ENCODE data around the gene NR1H2.

NR1H2 gene

DNA sequence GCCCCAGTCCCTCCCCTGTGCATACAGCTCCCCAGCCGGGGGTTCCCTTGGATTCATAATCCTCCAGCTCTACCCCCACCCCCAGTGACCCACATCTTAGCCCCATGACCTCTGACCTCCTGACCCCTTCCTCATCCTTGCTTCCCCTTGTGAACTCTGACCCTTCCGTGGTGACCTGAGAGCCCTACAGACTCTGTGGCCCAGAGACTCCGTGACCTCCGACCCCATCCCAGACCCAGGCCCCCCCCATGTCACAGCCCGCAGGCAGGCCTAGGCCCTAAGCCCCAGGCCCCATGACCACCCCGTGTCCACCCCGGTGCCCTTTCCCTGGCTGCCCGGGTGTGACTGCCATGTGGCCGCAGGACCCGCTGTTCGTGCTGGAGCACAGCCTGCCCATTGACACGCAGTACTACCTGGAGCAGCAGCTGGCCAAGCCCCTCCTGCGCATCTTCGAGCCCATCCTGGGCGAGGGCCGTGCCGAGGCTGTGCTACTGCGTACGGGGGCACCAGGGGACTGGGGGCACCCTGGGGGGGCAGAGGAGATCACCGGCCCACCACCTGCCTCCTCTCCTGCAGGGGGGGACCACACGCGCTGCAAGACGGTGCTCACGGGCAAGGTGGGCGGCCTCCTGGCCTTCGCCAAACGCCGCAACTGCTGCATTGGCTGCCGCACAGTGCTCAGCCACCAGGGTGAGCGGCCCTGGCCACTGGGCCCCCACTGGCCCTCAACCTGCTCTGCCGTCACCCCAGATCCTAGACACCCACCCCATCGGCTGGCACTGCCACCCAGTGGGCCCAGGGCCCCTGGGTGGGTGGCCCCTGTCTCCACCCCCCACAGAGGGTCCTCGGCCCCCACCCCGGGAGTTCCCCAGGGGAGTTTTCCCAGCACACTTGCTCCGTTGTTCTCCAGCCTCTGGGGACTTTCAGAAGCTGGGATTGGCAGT, 40.0 kb downstream of the NR1H2 start:
- peaks cover 26% of the 10 kb centered on the region for H3K36me3 Mint-ChIP-seq (ENCODE audit: low read depth)
- ATAC-seq (no peak), DNase-seq (no peak)
- H3K4me1 Mint-ChIP-seq, result peaks cover 16% of the 10 kb centered on the region
- no peak overlapping the region for H3K27ac Mint-ChIP-seq
- no peak overlapping the region for H3K4me3 Mint-ChIP-seq
- H3K27me3 Mint-ChIP-seq, result peaks cover 17% of the 10 kb centered on the region
- H3K9me3 Mint-ChIP-seq, result no peaks in the 10 kb centered on the region

GRCh38 chr19:50417111-50418081, 41.1 kb downstream of the NR1H2 start:
- no peak overlapping the region for H3K4me3 Mint-ChIP-seq
- H3K9me3 Mint-ChIP-seq, result no peaks in the 10 kb centered on the region
- H3K4me1 Mint-ChIP-seq, result peaks cover 16% of the 10 kb centered on the region
- H3K27me3 Mint-ChIP-seq, result peaks cover 19% of the 10 kb centered on the region
- DNase-seq (no peak), ATAC-seq (no peak)
- peaks cover 25% of the 10 kb centered on the region for H3K36me3 Mint-ChIP-seq (ENCODE audit: low read depth)
- no peak overlapping the region for H3K27ac Mint-ChIP-seq

- Mint-ChIP-seq H3K27ac (peak within 1 kb of the TSS; percentile 36), H3K9me3 (no peaks in the 10 kb centered on the region), H3K27me3 (peaks cover 19% of the 10 kb centered on the region), H3K4me1 (peaks cover 16% of the 10 kb centered on the region), H3K36me3 (ENCODE audit: low read depth) (peaks cover 21% of the 10 kb centered on the region), H3K4me3 (peak within 1 kb of the TSS; percentile 75)
- ATAC-seq (no peak), DNase-seq (no peak)
These were observed 42.1 kb downstream of the NR1H2 start, which contains the start of gene SPIB for GRCh38 chr19:50418176-50419021. SPIB (plus strand) TSS chr19:50418938; CDS start chr19:50418963, 25 bp downstream.

- H3K9me3 Mint-ChIP-seq, result no peaks in the 10 kb centered on the region
- ATAC-seq (no peak), DNase-seq (no peak)
- H3K4me3 Mint-ChIP-seq, result peak overlapping the region; percentile 75
- H3K36me3 Mint-ChIP-seq (ENCODE audit: low read depth), result peaks cover 21% of the 10 kb centered on the region
- H3K27ac Mint-ChIP-seq, result peak overlapping the region; percentile 36
- H3K4me1 Mint-ChIP-seq, result peaks cover 16% of the 10 kb centered on the region
- H3K27me3 Mint-ChIP-seq, result peaks cover 19% of the 10 kb centered on the region
These were observed 42.8 kb downstream of the NR1H2 start for GRCh38 chr19:50419022-50419579.

DNA sequence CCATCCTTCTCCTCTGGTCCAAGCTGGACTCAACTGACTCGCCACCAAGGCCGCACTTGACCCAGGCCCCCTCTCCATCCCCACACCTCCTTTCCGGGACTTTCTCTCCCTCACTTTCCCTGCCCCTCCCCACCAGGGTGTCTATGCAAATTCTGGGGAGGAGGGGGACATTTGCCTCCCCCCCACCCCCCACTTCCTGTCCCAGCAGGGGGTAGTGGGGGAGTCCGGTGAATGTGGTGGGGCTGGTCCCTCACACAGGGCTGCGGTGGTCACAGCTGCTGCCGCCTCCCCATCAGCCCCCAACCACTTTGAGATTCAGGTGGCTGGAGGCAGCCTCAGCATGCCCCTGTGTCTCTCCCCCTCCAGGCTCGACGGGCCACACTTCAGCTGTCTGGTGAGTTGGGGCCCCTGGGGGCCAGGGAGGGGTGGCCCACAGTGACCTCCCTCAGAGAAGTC, 43.4 kb downstream of the NR1H2 start:
- ATAC-seq (no peak), DNase-seq (no peak)
- Mint-ChIP-seq H3K9me3 (no peaks in the 10 kb centered on the region), H3K4me3 (peak overlapping the region; percentile 75), H3K27me3 (peaks cover 19% of the 10 kb centered on the region), H3K36me3 (ENCODE audit: low read depth) (peaks cover 18% of the 10 kb centered on the region), H3K27ac (peak overlapping the region; percentile 36), H3K4me1 (peaks cover 16% of the 10 kb centered on the region)

- Mint-ChIP-seq H3K9me3 (no peaks in the 10 kb centered on the region), H3K27ac (no peak overlapping the region), H3K4me3 (peak overlapping the region; percentile 59), H3K36me3 (ENCODE audit: low read depth) (peaks cover 18% of the 10 kb centered on the region), H3K4me1 (peaks cover 16% of the 10 kb centered on the region), H3K27me3 (peaks cover 19% of the 10 kb centered on the region)
- no peak for ATAC-seq
- no peak for DNase-seq
These were observed 43.9 kb downstream of the NR1H2 start for GRCh38 chr19:50420127-50420526.

- H3K27me3 Mint-ChIP-seq, result peaks cover 19% of the 10 kb centered on the region
- no peaks in the 10 kb centered on the region for H3K9me3 Mint-ChIP-seq
- H3K4me3 Mint-ChIP-seq, result peak overlapping the region; percentile 7
These were observed 44.6 kb downstream of the NR1H2 start for GRCh38 chr19:50420808-50421207.

GRCh38 chr19:50422397-50423278, 46.4 kb downstream of the NR1H2 start:
- ATAC-seq, result no peak
- no peak for DNase-seq
- Mint-ChIP-seq H3K27me3 (peaks cover 19% of the 10 kb centered on the region), H3K9me3 (no peaks in the 10 kb centered on the region), H3K4me3 (no peak overlapping the region), H3K36me3 (ENCODE audit: low read depth) (peaks cover 18% of the 10 kb centered on the region), H3K27ac (no peak overlapping the region), H3K4me1 (peaks cover 16% of the 10 kb centered on the region)

More at GRCh38 chr19:50420808-50421207, 44.6 kb downstream of the NR1H2 start:
- no peak overlapping the region for H3K27ac Mint-ChIP-seq
- peaks cover 18% of the 10 kb centered on the region for H3K36me3 Mint-ChIP-seq (ENCODE audit: low read depth)
- H3K4me1 Mint-ChIP-seq, result peaks cover 16% of the 10 kb centered on the region
- DNase-seq, result no peak
- no peak for ATAC-seq

DNA sequence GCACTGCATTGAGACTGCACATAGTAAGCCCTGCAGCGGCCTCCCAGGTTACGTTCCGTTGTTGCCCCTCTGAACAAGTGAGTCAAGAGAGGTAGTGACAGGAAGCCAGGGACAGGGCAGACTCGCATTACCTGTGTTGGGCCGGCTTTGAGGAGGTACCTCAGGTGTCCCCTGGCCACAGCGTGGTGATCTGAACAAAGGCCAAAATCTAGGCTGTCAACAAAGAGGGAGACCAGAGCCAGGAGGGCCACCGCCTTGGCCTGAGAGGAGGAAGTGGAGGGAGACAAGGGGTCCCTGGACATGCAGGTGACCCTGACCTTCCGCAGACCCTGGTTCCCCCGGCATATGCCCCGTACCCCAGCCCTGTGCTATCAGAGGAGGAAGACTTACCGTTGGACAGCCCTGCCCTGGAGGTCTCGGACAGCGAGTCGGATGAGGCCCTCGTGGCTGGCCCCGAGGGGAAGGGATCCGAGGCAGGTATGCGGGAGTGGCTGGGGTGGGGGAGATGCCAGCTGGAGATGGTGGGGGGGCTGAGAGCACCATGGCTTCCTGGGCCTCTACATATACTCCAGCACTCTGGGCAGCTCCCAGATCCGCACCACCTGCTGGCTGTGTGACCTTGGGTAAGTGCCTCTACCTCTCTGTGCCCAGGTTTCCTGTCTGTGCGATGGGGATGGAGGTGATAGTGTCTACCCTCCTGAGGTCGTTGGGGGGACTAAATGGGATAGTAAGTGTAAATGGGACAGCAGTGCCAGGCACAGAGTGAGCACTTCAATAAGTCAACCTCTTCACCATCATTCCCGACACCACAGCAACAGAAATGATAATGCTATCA, 47.2 kb downstream of the NR1H2 start:
- Mint-ChIP-seq H3K9me3 (no peaks in the 10 kb centered on the region), H3K27ac (no peak overlapping the region), H3K27me3 (peaks cover 19% of the 10 kb centered on the region), H3K4me3 (no peak overlapping the region), H3K36me3 (ENCODE audit: low read depth) (peaks cover 15% of the 10 kb centered on the region), H3K4me1 (peaks cover 13% of the 10 kb centered on the region)
- DNase-seq (no peak), ATAC-seq (no peak)

GRCh38 chr19:50425581-50425980, 49.3 kb downstream of the NR1H2 start:
- no peak for DNase-seq
- ATAC-seq, result no peak
- no peak overlapping the region for H3K27ac Mint-ChIP-seq
- peaks cover 11% of the 10 kb centered on the region for H3K27me3 Mint-ChIP-seq
- H3K9me3 Mint-ChIP-seq, result no peaks in the 10 kb centered on the region
- H3K36me3 Mint-ChIP-seq (ENCODE audit: low read depth), result peaks cover 7% of the 10 kb centered on the region
- peaks cover 7% of the 10 kb centered on the region for H3K4me1 Mint-ChIP-seq
- H3K4me3 Mint-ChIP-seq, result no peak overlapping the region

DNA sequence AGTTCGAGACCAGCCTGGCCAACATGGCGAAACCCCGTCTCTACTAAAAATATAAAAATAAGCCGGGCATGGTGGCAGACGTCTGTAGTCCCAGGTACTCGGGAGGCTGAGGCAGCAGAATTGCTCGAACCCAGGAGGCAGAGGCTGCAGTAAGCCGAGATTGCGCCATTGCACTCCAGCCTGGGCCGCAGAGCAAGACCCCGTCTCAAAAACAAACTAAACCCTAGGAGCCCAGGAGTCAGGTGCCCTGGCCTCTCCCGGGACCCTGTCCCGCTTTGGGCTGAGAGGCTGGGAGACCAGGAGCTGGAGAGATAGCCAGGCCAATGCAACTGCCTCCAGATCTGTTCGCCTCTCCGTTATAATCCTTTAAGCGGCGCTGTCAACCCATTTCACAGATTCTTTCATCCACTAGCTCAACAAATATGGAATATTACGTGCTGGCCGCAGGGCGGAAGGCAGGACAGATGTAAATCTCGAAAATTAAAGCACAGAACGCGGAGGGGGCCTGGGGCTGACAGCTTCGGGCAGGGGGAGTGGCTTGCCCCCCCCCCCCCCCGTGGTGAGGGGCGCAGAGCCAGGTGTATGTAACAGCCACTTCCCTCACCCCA, 51.2 kb downstream of the NR1H2 start:
- Mint-ChIP-seq H3K9me3 (no peaks in the 10 kb centered on the region), H3K4me3 (no peak overlapping the region), H3K36me3 (ENCODE audit: low read depth) (no peaks in the 10 kb centered on the region), H3K27ac (no peak overlapping the region), H3K4me1 (peaks cover 20% of the 10 kb centered on the region), H3K27me3 (peaks cover 13% of the 10 kb centered on the region)
- DNase-seq, result no peak
- ATAC-seq, result no peak

GRCh38 chr19:50427997-50428425, 51.8 kb downstream of the NR1H2 start:
- H3K27me3 Mint-ChIP-seq, result peaks cover 18% of the 10 kb centered on the region
- DNase-seq, result peak; percentile 41
- no peak overlapping the region for H3K27ac Mint-ChIP-seq
- peaks cover 22% of the 10 kb centered on the region for H3K4me1 Mint-ChIP-seq
- no peak for ATAC-seq
- H3K4me3 Mint-ChIP-seq, result no peak overlapping the region
- no peaks in the 10 kb centered on the region for H3K9me3 Mint-ChIP-seq
- H3K36me3 Mint-ChIP-seq (ENCODE audit: low read depth), result no peaks in the 10 kb centered on the region
